ENCODE measurements around the gene MRC1. TPM values are rescaled to one million over a fixed set of nuclear protein-coding genes. Genes with fewer than 3 reads are reported as not detected.
A peak's percentile ranks its signal among the peaks of the same experiment; 100 is the strongest.

The MRC1 gene
- polyA plus RNA-seq, 2 of the 4 experiments (the other 2 are of a cell fraction), result not detected

DNA sequence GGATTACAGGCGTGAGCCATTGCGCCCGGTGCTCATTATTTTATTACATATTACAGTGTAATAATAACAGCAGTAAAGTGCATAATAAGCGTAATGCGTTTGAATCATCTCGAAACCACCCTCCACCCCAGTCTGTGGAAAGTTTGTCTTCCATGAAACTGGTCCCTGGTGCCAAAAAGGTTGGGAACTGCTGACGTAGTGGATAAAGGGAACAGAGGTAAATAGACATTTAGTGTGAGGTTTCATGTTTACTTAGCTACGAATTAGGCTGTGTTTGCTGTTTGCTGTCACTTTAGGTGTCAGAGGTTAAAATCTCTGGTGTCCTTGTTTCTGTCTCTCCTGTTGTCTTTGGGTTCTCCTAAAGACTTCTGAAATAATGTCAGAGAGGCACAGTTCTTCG lies 82.3 kb downstream of the MRC1 start:
- no peak for FAIRE-seq
- Histone ChIP-seq H3K4me2 (no peak overlapping the region), H3K27ac (no peak overlapping the region), H3K9me3 (no peaks in the 10 kb centered on the region), H3K4me1 (no peaks in the 10 kb centered on the region), H3K4me3 (no peak overlapping the region)
- ATAC-seq, result no peak
- TF ChIP-seq MAZ (IDR thresholded peaks at IDR 0.05; ENCODE audit: borderline replicate concordance, low read depth, low read length) (no peak), MAFK (IDR thresholded peaks at IDR 0.05; ENCODE audit: partially characterized antibody) (peak; percentile 54)
- DNase-seq (ENCODE audit: low read depth in 1 of 2, low spot score in 1 of 2), result no peak
- WGBS (ENCODE audit: missing lambda C conversion rate), result 59% methylated on average over 9 of the region's 9 CpGs
- ChIA-PET POLR2A (no interaction called here), CTCF (interaction anchor here (2.6 kb wide), 1 partner anchor 18 kb away, joined by 5 read pairs; no protein-coding TSS in a partner anchor)

DNA sequence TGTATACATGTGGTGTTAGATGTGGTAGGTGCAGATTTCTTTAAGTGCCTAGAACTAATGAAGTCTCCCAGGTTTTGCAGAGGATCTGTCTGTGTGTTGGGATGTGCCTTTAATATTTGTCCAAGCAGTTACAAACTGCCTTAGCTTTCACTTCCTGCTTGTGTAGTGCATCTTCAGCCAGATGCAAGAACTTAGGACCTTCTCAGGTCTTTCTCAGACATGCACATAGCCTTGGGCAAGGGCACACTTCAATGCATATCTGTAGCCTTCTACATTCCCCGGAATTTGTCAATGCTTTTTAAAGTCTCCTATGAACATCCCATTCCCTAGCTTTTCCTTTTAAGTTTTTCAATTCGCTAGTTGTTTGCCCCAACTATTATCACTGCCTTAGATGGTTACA lies 95.4 kb downstream of the MRC1 start:
- CTCF ChIA-PET, result no interaction called here
- H3K4me3 ChIP-seq, result no peak overlapping the region
- H3K27ac ChIP-seq, result no peak overlapping the region
- 8% methylated on average over 2 of the region's 2 CpGs for WGBS (ENCODE audit: missing lambda C conversion rate)
- no peak for FAIRE-seq
- no peaks in the 10 kb centered on the region for H3K9me3 ChIP-seq
- no peak for DNase-seq (ENCODE audit: low read depth in 1 of 2, low spot score in 1 of 2)
- POLR2A ChIA-PET, result no interaction called here
- TF ChIP-seq NPAS2 (CRISPR knock-in tag; IDR thresholded peaks at IDR 0.05; ENCODE audit: borderline replicate concordance), result no peak
- TF ChIP-seq, protein P1, sequence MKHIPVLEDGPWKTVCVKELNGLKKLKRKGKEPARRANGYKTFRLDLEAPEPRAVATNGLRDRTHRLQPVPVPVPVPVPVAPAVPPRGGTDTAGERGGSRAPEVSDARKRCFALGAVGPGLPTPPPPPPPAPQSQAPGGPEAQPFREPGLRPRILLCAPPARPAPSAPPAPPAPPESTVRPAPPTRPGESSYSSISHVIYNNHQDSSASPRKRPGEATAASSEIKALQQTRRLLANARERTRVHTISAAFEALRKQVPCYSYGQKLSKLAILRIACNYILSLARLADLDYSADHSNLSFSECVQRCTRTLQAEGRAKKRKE (CRISPR knock-in tag; IDR thresholded peaks at IDR 0.05; ENCODE audit: low read depth), result no peak
- TF ChIP-seq NR3C1 (IDR thresholded peaks at IDR 0.05), result no peak
- TF ChIP-seq EHF (CRISPR knock-in tag; IDR thresholded peaks at IDR 0.05), result no peak
- no peak for TF ChIP-seq FOSB (CRISPR knock-in tag; IDR thresholded peaks at IDR 0.05)
- no peak for TF ChIP-seq POLR2A (IDR thresholded peaks at IDR 0.05; ENCODE audit: low read length)
- TF ChIP-seq, protein P2, sequence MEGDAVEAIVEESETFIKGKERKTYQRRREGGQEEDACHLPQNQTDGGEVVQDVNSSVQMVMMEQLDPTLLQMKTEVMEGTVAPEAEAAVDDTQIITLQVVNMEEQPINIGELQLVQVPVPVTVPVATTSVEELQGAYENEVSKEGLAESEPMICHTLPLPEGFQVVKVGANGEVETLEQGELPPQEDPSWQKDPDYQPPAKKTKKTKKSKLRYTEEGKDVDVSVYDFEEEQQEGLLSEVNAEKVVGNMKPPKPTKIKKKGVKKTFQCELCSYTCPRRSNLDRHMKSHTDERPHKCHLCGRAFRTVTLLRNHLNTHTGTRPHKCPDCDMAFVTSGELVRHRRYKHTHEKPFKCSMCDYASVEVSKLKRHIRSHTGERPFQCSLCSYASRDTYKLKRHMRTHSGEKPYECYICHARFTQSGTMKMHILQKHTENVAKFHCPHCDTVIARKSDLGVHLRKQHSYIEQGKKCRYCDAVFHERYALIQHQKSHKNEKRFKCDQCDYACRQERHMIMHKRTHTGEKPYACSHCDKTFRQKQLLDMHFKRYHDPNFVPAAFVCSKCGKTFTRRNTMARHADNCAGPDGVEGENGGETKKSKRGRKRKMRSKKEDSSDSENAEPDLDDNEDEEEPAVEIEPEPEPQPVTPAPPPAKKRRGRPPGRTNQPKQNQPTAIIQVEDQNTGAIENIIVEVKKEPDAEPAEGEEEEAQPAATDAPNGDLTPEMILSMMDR (IDR thresholded peaks at IDR 0.05), result no peak
- no peak for TF ChIP-seq GATA3 (IDR thresholded peaks at IDR 0.05; ENCODE audit: borderline replicate concordance)
- TF ChIP-seq HEYL (CRISPR knock-in tag; IDR thresholded peaks at IDR 0.05), result no peak
- TF ChIP-seq, protein P3, sequence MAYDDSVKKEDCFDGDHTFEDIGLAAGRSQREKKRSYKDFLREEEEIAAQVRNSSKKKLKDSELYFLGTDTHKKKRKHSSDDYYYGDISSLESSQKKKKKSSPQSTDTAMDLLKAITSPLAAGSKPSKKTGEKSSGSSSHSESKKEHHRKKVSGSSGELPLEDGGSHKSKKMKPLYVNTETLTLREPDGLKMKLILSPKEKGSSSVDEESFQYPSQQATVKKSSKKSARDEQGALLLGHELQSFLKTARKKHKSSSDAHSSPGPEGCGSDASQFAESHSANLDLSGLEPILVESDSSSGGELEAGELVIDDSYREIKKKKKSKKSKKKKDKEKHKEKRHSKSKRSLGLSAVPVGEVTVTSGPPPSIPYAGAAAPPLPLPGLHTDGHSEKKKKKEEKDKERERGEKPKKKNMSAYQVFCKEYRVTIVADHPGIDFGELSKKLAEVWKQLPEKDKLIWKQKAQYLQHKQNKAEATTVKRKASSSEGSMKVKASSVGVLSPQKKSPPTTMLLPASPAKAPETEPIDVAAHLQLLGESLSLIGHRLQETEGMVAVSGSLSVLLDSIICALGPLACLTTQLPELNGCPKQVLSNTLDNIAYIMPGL (CRISPR knock-in tag; IDR thresholded peaks at IDR 0.05; ENCODE audit: borderline replicate concordance), result no peak
- TF ChIP-seq HDAC2 (IDR thresholded peaks at IDR 0.05), result no peak
- no peak for TF ChIP-seq CBX8 (IDR thresholded peaks at IDR 0.05)
- TF ChIP-seq EP300 (IDR thresholded peaks at IDR 0.05), result no peak
- no peak for TF ChIP-seq JUN (IDR thresholded peaks at IDR 0.05)
- TF ChIP-seq, protein P4, sequence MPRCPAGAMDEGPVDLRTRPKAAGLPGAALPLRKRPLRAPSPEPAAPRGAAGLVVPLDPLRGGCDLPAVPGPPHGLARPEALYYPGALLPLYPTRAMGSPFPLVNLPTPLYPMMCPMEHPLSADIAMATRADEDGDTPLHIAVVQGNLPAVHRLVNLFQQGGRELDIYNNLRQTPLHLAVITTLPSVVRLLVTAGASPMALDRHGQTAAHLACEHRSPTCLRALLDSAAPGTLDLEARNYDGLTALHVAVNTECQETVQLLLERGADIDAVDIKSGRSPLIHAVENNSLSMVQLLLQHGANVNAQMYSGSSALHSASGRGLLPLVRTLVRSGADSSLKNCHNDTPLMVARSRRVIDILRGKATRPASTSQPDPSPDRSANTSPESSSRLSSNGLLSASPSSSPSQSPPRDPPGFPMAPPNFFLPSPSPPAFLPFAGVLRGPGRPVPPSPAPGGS (IDR thresholded peaks at IDR 0.05), result no peak
- TF ChIP-seq HOXB5 (CRISPR knock-in tag; IDR thresholded peaks at IDR 0.05), result no peak
- no peak for TF ChIP-seq CHD2 (IDR thresholded peaks at IDR 0.05; ENCODE audit: low read length, partially characterized antibody)
- no peak for ATAC-seq
- peaks cover 13% of the 10 kb centered on the region; the same call in 1 of the 3 replicates for H3K4me1 ChIP-seq
- no peak overlapping the region; the same call in 2 of the 3 replicates for H3K4me2 ChIP-seq

DNA sequence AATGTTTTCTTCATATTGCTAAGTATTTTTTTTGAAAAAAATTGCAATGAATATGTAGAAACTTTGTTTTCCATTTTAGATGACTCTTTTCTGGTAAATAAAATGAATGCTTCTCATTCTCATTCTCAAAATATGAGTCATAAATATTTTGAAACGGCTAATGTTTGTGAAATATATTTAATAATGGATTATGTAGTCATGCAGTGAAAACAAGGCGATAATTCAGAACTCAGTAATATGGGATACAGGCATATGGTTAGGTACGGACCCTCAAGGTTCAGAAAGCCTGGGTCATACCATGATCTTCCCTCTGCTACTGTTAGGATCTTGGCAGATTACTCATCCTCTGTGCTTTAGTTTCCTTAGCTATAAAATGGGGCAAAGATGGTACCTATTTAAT lies 96.3 kb downstream of the MRC1 start:
- FAIRE-seq (no peak), ATAC-seq (no peak), DNase-seq (ENCODE audit: low read depth in 1 of 2, low spot score in 1 of 2) (no peak)
- peaks cover 13% of the 10 kb centered on the region; the same call in 1 of the 3 replicates for H3K4me1 ChIP-seq
- ChIA-PET CTCF (interaction anchor here (0.7 kb wide), 1 partner anchor 199 kb away, joined by 3 read pairs; no protein-coding TSS in a partner anchor), POLR2A (no interaction called here)
- WGBS (ENCODE audit: missing lambda C conversion rate), result 21% methylated on average over 3 of the region's 3 CpGs
- no peak overlapping the region for H3K27ac ChIP-seq
- peak overlapping the region; percentile 2; the same call in 1 of the 3 replicates for H3K4me2 ChIP-seq
- H3K4me3 ChIP-seq, result no peak overlapping the region
- no peaks in the 10 kb centered on the region for H3K9me3 ChIP-seq
- TF ChIP-seq FOSL2 (IDR thresholded peaks at IDR 0.05), result no peak
- peak; percentile 25; the same call in 1 of the 2 replicates for TF ChIP-seq FOSL2 (CRISPR knock-in tag; IDR thresholded peaks at IDR 0.05)
- TF ChIP-seq NR3C1 (IDR thresholded peaks at IDR 0.05), result no peak
